ENCODE data around the gene CASP1. TPM values are rescaled to one million over a fixed set of nuclear protein-coding genes. Genes with fewer than 3 reads are reported as not detected.
"Not testable (repeated sequence)": the region's sequence is repeated elsewhere in the genome, so short reads cannot be mapped to it uniquely, and the experiment has no call there.

Gene CASP1
- total and polyA plus RNA-seq, 4 donors: 6.9 to 15.2 (median 8.6) TPM

DNA sequence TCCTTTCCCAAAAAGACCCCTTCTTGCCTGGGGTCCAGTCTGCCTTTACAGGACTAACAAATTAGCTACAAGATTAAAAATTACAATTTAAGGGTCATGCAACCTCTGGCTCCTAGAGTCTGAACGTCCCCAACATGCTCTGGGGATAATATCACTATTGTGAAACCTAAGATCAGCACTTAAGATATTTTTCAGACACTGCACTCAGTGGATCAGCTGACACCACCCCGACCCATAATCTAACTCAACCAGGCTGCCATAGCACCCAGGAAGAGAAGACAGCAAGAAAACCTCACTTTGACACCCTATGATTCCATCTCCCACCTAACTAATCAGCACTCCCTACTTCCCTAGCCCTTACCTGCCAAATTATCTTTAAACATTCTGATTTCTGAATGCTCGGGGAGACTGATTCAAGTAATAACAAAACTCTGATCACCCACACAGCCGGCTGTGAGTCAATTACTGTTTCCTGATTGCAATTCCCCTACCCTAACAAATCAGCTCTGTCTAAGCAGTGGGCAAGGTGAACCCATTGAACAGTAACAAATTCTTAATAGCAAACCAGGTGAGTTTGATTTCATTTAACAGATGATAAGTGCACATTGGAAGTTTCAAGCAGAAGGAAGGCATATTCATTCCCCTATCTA, 42.3 kb upstream of the CASP1 start:
- not testable (repeated sequence) for DNase-seq (ENCODE audit: low spot score); H3K36me3 ChIP-seq (ENCODE audit: control insufficient read depth in 4 of 4, insufficient read depth in 3 of 4, low read depth in 1 of 4, low read length in 3 of 4); H3K27ac ChIP-seq (ENCODE audit: low read depth in 1 of 2, low read length in 2 of 2); H3K27me3 ChIP-seq (ENCODE audit: control insufficient read depth in 4 of 4, insufficient read depth in 4 of 4, low read length in 3 of 4); H3K9me3 ChIP-seq (ENCODE audit: control insufficient read depth in 4 of 4, low read length in 3 of 4); H3K4me1 ChIP-seq (ENCODE audit: control insufficient read depth in 4 of 4, insufficient read depth in 4 of 4, low read length in 3 of 4); H3K4me3 ChIP-seq (ENCODE audit: low read depth in 1 of 3, low read length in 3 of 3); H3K9ac ChIP-seq (ENCODE audit: low read depth in 1 of 2, low read length in 2 of 2)
- WGBS: 74% methylated on average over 4 of the region's 4 CpGs

DNA sequence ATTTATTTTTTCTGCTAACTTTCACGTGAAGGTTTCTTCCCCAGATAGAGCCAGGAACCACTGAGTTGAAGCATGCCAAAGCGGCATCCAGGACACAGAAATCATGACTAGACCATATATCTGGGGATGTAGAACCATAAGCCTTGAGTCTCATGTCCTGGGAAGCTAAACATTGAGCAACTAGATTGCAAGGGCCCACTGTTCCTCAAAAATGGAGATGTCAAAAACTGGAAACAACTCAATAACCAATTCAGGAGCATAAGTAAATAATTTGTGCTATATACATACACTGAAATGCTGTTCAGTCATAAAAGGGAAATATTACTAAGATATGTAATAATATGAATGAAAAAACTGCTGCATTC, 39.2 kb upstream of the CASP1 start:
- H3K27ac ChIP-seq (ENCODE audit: low read depth in 1 of 2, low read length in 2 of 2): no peak overlapping the region
- H3K4me3 ChIP-seq (ENCODE audit: low read depth in 1 of 3, low read length in 3 of 3): no peak overlapping the region
- TF ChIP-seq HNF4G (IDR thresholded peaks at IDR 0.05) (no peak), EGR1 (IDR thresholded peaks at IDR 0.05; ENCODE audit: low read depth in 2 of 2) (no peak), HNF4A (conservative IDR thresholded peaks at IDR 0.05) (no peak), FOXA1 (IDR thresholded peaks at IDR 0.05) (no peak), JUND (IDR thresholded peaks at IDR 0.05) (no peak), SP1 (IDR thresholded peaks at IDR 0.05) (no peak), TAF1 (conservative IDR thresholded peaks at IDR 0.05) (no peak), RAD21 (IDR thresholded peaks at IDR 0.05) (no peak), YY1 (IDR thresholded peaks at IDR 0.05) (no peak), GABPA (IDR thresholded peaks at IDR 0.05 in 1 of 2, conservative IDR thresholded peaks at IDR 0.05 in 1 of 2) (no peak), RXRA (IDR thresholded peaks at IDR 0.05) (no peak)
- TF ChIP-seq, protein P1, sequence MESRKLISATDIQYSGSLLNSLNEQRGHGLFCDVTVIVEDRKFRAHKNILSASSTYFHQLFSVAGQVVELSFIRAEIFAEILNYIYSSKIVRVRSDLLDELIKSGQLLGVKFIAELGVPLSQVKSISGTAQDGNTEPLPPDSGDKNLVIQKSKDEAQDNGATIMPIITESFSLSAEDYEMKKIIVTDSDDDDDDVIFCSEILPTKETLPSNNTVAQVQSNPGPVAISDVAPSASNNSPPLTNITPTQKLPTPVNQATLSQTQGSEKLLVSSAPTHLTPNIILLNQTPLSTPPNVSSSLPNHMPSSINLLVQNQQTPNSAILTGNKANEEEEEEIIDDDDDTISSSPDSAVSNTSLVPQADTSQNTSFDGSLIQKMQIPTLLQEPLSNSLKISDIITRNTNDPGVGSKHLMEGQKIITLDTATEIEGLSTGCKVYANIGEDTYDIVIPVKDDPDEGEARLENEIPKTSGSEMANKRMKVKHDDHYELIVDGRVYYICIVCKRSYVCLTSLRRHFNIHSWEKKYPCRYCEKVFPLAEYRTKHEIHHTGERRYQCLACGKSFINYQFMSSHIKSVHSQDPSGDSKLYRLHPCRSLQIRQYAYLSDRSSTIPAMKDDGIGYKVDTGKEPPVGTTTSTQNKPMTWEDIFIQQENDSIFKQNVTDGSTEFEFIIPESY (IDR thresholded peaks at IDR 0.05): no peak
- TF ChIP-seq, protein P2, sequence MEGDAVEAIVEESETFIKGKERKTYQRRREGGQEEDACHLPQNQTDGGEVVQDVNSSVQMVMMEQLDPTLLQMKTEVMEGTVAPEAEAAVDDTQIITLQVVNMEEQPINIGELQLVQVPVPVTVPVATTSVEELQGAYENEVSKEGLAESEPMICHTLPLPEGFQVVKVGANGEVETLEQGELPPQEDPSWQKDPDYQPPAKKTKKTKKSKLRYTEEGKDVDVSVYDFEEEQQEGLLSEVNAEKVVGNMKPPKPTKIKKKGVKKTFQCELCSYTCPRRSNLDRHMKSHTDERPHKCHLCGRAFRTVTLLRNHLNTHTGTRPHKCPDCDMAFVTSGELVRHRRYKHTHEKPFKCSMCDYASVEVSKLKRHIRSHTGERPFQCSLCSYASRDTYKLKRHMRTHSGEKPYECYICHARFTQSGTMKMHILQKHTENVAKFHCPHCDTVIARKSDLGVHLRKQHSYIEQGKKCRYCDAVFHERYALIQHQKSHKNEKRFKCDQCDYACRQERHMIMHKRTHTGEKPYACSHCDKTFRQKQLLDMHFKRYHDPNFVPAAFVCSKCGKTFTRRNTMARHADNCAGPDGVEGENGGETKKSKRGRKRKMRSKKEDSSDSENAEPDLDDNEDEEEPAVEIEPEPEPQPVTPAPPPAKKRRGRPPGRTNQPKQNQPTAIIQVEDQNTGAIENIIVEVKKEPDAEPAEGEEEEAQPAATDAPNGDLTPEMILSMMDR (IDR thresholded peaks at IDR 0.05; ENCODE audit: low read depth, low read length, missing input control): no peak
- TF ChIP-seq, protein P3, sequence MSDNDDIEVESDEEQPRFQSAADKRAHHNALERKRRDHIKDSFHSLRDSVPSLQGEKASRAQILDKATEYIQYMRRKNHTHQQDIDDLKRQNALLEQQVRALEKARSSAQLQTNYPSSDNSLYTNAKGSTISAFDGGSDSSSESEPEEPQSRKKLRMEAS (IDR thresholded peaks at IDR 0.05): no peak
- TF ChIP-seq, protein P4, sequence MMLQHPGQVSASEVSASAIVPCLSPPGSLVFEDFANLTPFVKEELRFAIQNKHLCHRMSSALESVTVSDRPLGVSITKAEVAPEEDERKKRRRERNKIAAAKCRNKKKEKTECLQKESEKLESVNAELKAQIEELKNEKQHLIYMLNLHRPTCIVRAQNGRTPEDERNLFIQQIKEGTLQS (IDR thresholded peaks at IDR 0.05): no peak
- TF ChIP-seq, protein P5, sequence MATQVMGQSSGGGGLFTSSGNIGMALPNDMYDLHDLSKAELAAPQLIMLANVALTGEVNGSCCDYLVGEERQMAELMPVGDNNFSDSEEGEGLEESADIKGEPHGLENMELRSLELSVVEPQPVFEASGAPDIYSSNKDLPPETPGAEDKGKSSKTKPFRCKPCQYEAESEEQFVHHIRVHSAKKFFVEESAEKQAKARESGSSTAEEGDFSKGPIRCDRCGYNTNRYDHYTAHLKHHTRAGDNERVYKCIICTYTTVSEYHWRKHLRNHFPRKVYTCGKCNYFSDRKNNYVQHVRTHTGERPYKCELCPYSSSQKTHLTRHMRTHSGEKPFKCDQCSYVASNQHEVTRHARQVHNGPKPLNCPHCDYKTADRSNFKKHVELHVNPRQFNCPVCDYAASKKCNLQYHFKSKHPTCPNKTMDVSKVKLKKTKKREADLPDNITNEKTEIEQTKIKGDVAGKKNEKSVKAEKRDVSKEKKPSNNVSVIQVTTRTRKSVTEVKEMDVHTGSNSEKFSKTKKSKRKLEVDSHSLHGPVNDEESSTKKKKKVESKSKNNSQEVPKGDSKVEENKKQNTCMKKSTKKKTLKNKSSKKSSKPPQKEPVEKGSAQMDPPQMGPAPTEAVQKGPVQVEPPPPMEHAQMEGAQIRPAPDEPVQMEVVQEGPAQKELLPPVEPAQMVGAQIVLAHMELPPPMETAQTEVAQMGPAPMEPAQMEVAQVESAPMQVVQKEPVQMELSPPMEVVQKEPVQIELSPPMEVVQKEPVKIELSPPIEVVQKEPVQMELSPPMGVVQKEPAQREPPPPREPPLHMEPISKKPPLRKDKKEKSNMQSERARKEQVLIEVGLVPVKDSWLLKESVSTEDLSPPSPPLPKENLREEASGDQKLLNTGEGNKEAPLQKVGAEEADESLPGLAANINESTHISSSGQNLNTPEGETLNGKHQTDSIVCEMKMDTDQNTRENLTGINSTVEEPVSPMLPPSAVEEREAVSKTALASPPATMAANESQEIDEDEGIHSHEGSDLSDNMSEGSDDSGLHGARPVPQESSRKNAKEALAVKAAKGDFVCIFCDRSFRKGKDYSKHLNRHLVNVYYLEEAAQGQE (IDR thresholded peaks at IDR 0.05): no peak
- H3K9me3 ChIP-seq (ENCODE audit: control insufficient read depth in 4 of 4, low read length in 3 of 4): no peaks in the 10 kb centered on the region
- H3K4me1 ChIP-seq (ENCODE audit: control insufficient read depth in 4 of 4, insufficient read depth in 4 of 4, low read length in 3 of 4): no peaks in the 10 kb centered on the region
- H3K9ac ChIP-seq (ENCODE audit: low read depth in 1 of 2, low read length in 2 of 2): no peak overlapping the region
- no peaks in the 10 kb centered on the region for H3K36me3 ChIP-seq (ENCODE audit: control insufficient read depth in 4 of 4, insufficient read depth in 3 of 4, low read depth in 1 of 4, low read length in 3 of 4)
- no peak for DNase-seq (ENCODE audit: low spot score)
- 92% methylated on average over 2 of the region's 2 CpGs for WGBS
- no peaks in the 10 kb centered on the region for H3K27me3 ChIP-seq (ENCODE audit: control insufficient read depth in 4 of 4, insufficient read depth in 4 of 4, low read length in 3 of 4)
